Pons (tissue), 1 donor: ENCODE measurements around the gene NUDT13.
A peak's percentile ranks its signal among the peaks of the same experiment; 100 is the strongest.

ENCODE experiments used
- DNase-seq: peaks from one replicate; pipeline ENCODE4 v3.0.0-alpha.2; 2016; ENCODE audit warnings: low spot score

Gene NUDT13

DNA sequence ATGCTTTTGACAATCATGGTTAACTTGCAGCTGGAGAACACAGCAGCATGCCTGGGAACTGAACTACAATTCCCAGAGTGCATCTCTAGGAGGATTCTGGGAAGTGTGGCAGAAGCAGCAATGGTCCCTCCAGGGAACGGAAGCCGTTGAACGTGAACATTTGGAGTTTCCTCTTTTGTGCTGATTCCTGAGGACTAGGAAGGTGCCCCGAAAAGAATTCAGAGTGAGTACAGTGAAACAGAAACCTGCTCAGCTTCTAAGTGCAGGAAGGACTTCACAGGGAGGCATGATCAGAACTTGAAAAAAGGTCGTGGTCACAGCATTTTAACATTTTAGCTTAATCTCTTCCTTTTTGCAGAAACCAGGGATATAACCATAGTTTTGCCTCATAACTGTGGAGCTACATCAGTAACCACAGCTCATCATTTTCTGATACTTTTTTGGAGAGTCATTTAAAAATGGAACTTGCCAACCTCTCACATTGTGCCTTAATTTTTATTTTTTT lies at the start of gene NUDT13:
TSS of gene NUDT13 (plus strand) at position 111 of the 505 bp plus-strand sequence. CDS start 3,911 bp downstream, outside the sequence.
- peak; percentile 95 for DNase-seq

GRCh38 chr10:73060738-73061635 lies 49.3 kb upstream of the NUDT13 start:
- DNase-seq, result peak; percentile 52

DNA sequence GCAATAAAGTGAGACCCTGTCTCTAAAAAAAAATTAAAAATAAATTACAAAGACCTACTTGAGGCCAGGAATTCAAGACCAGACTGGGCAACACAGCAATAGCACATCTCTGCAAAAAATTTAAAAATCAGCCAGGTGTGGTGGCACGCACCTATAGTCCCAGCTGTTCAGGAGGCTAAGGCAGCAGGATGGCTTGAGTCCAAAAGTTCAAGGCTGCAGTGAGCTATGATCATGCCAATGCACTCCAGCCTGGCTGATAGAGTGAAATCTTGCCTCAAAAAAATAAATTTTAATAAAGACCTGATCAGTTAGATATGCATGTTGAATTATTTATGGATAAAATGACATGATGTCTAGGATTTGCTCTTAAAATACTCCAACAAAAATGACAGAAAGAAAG lies 48.5 kb upstream of the NUDT13 start:
- no peak for DNase-seq

DNA sequence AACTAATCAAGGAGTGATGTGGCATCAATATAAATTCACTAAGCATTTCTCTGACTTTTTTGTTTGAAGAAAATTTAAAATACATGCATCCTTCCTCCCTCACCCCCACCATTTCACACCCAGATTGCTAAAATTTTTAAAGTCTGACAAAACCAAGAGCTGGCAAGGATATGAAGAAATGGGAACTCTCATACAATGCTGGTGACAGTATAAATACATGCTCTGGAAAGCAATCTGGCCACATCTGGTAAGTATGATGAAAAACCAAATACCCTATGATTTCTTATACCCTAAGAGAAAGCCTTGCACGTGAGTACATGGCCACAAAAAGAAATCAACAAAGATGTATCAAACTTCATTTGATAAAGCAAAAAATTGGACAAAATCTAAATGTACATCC lies 44.8 kb upstream of the NUDT13 start:
- DNase-seq, result no peak

GRCh38 chr10:73073627-73074026 lies 36.6 kb upstream of the NUDT13 start:
- DNase-seq, result no peak

DNA sequence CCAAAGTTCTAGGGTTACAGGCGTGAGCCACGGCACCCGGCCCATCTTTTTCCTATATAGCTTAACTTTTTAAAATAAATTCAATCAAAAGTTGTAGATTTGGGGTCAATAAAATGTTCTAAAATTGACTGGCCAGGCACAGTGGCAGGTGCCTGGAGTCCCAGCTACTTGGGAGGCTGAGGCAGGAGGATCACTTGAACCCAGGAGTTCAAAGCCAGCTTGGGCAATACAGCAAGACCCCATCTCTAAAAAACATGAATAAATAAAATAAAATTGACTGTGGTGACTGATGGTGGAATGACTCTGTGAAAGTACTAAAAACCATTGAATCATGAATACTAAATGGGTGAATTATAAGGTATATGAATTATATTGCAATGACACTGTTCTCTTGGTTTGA lies 34.4 kb upstream of the NUDT13 start:
- DNase-seq, result no peak

DNA sequence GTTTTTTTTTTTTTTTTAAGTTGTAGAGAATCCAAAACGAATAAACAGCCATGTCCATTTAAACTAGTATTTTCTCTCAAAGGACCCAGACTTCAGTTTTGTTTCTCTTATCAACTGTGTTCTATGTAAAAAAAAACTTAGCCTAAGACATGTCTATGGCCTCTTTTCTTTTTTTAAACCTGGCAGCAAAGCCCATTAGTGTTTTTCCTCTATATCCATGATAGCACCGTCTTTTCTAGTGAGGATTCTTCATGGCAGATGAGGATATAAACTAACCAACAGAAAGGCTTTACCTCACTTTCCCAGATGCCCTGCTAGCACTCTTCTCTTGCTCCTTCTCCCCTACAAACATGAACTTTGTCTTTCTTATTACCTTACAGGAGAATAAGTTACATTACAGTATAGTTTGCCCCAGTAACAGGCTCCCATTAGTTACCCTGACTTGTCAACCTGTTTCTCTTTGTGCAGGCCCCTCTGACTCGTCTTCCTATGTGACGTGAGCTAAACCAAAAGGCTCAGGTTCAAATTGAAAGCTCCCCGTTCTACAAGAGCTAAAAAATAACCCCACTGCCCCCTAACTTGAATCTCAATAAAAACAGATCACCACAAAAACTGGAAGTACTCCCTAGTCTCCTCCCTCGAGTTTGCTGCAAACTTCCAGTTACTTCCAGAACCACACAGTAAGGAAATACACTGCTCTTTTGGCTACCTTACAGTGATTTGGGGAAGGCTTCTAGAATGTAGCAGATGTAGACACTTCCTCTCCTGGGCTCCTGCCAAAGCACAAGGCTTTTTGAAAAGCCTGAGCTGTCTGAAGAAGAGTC lies 33.7 kb upstream of the NUDT13 start:
- DNase-seq, result peak; percentile 97

DNA sequence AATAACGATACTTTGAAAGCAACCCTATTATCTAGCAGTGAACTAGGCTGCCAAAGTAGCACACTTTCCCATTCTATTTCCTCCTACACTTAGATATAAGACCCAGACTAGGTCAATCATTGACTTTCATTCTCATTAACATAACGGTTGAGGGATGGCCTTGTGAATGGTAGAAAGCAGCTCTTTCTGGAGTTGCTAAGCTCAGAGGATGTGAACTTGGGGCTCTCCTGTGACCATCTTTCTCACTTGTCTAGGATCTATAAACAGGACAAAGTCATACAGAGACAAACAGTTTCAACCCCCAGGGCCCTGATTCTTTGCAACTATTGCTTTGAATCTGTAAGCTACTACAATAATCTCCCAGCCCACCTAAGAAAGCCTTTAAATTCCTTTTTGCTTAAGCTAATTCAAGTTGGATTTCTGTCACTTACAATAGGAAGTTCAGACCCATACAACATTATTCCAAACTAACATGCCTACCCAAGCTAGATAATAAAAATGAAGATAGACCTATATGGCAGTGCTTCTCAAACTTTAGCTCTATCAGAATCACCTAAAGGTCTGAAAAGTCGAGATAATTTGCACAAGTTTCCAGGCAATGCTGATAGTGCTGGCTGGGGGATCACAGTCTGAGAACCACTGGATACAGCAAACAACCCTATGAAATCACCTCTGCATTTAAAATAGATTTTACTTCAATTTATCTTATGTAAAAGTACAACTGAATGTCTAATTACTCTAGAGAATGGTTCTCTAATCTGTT lies 30.3 kb upstream of the NUDT13 start:
- DNase-seq, result no peak

- no peak for DNase-seq
These were observed 27.0 kb upstream of the NUDT13 start for GRCh38 chr10:73083221-73083620.

DNA sequence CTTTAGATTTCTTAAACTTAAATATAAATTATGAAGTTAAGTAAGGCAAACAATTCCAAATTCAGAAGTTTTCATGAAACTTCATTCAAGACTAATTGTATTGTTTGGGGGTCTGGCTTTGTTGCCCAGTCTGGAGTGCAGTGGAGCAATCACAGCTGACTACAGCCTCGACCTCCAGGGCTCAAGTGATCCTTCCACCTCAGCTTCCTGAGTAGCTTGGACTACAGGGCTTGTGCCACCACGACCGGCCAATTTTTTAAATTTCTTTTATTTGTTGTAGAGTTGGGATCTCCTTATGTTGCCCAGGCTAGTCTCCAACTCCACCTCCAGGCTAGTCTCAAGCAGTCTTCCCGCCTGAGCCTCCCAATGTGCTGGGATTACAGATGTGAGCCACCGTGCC lies 26.0 kb upstream of the NUDT13 start:
- no peak for DNase-seq

GRCh38 chr10:73086816-73087215 lies 23.4 kb upstream of the NUDT13 start:
- DNase-seq, result no peak

- DNase-seq, result no peak
These were observed 22.0 kb upstream of the NUDT13 start for GRCh38 chr10:73088304-73088703.

- DNase-seq, result no peak
These were observed 17.4 kb upstream of the NUDT13 start for GRCh38 chr10:73092830-73093229.

DNA sequence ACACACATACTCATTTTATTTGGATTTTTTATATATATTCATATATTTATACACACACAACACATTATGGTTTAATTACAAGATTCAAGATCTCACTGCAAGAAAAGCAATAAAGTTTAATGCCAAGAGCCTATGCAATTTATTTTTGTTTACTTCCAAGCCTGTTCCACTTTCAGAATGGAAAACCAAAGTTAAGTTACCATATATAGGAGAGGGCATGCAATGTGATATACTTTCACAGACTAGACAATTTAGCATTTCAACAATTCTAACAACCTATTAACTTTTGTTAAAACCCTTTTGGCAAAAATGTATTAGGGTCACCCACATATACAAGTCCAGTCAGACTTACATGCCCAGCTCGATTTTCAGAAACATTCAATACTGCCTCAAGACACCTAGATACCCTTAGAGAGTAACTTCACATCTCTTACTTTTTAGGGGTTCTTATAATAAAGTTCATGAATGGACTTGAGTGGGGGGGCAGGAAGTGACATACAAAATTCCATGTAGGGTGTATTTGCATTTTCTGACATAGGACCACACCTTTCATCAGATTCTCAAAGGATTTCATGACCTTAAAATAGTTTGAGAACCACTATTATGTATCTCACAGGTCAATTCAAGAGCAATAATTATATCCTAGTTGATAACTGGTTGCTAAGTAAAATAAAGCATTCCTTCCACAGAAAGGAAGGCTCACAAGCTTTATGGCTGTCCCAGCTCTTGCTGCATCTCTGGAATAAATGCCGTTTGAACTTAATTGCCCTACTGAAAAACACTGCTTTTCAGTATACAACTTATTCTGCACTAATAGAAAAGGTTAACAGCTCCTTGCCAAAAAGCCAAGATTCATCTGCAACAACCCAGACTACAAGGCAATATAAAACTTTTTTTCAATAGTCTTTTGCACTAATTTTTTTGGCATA lies 16.1 kb upstream of the NUDT13 start:
- peak; percentile 42 for DNase-seq

DNA sequence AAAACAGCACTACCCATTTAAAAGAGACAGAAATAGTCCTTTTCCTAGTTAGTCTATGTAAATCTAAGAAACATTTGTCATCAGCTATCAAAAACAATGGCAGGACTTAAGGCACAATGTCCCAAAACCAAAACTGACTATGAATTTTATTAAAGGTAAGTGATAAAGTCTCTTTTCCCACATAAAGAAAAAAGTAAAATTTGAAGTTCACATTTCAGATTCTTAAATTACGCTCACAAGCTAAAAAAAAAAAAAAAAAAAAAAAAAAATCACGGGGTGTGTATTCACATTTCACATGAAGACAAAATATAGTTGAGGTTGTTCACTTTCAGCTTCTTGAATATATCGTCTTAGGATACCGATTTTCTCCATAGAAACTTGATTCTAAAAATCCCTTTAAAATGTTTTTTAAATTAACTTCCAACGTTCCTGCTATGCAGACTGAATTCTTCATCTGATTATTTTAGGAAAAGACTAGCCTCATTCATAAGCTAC lies 15.2 kb upstream of the NUDT13 start:
- no peak for DNase-seq

GRCh38 chr10:73095481-73096021 lies 14.7 kb upstream of the NUDT13 start:
- peak; percentile 83 for DNase-seq

DNA sequence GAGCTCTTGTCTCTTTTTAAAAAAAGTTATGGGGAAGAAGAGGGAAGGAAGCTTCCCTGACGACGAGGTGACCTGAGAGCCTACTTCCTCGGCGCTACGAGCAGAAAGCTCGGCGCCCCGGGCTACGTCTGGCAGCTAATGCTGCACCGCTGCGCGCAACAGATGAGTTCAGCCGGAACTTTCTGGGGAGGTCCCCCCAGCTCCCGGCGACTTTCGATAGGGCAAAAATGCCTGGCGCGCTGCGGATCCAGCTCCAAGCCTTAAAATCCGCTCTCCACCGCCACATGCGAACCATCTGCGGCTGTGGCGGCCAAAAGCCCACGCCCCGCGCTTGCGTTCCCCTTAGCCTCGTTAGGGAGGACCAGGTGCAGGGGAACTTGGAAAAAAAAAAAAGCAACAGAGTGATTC lies 14.2 kb upstream of the NUDT13 start:
- no peak for DNase-seq

GRCh38 chr10:73096449-73097304 lies 13.6 kb upstream of the NUDT13 start, which contains the start of gene P4HA1:
Gene P4HA1 (minus strand): TSS chr10:73096866. CDS start chr10:73074883, 21,983 bp downstream.
- peak; percentile 98 for DNase-seq

GRCh38 chr10:73097305-73097670 lies 13.0 kb upstream of the NUDT13 start:
- DNase-seq, result no peak
